WI38 (cell line): ENCODE results near the gene CD93.

Source experiments
- H3K4me3 ChIP-seq: 2 replicates; pipeline ENCODE4 v1.5.1; 2011; ENCODE audit warnings: low read depth, mild to moderate bottlenecking, control low read depth, low read length
- CTCF ChIP-seq: IDR thresholded peaks from 2 replicates; pipeline ENCODE4 v1.5.1; 2012; ENCODE audit warnings: low read depth, mild to moderate bottlenecking, control low read depth, low read length

Gene CD93

GRCh38 chr20:23086931-23087411 is 847 bp upstream of the CD93 start:
- no peak overlapping the region for H3K4me3 ChIP-seq
- TF ChIP-seq CTCF, result no peak

DNA sequence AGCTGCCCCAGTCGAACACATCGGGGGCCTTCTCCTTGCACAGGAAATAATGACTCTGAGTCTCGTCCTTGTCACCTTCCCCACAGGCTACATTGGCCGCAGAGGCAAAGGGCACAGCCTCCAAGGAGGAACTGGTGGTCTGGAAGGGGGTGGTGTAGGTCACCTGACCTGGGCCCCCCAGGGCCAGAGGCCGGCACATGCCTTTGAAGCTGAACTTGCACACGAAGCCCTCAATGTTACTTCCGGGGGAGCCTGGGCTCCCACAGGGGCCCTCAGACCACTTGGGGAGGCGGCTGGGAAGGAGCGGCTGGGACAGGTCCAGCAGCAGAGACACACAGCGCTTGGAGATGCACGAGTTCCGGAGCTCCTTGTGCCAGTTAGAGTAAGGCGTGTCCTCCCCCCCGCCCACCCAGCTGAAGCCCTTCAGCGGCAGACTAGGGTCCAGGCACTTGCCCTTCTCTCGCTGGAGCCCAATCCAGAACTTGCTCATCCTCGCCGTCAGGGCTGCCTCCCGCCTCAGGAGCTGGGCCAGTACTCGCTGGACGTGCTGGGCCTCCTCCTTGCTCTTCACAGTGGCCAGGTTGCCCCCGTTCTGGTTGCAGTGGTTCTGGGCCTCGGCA is 578 bp downstream of the CD93 start:
- TF ChIP-seq CTCF, result no peak
- H3K4me3 ChIP-seq, result no peak overlapping the region

DNA sequence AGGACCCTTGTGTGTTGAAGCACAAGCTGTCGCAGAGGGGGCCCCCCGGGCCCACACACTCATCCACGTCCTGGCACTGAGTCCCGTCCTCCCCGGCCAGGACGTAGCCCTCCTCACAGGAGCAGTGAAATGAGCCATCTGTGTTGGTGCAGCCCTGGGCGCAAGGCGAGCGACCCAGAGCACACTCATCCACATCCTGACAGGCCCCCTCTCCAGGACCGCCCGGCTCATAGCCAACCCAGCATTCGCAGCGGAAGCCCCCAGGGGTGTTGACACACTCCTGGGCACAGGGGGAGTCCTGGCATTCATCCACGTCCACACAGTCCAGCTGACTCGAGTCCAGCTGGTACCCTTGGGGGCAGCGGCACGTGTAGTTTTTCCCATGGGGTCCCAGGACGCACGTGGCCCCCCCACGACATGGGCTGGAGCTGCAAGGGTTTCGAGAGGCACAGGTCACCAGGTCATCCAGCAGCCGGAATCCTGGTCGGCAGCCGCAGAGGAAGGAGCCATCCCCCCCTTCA is 1.2 kb downstream of the CD93 start:
- TF ChIP-seq CTCF, result no peak
- no peak overlapping the region for H3K4me3 ChIP-seq

- H3K4me3 ChIP-seq, result no peak overlapping the region
- no peak for TF ChIP-seq CTCF
Observed at GRCh38 chr20:23084282-23084844, 1.8 kb downstream of the CD93 start.

DNA sequence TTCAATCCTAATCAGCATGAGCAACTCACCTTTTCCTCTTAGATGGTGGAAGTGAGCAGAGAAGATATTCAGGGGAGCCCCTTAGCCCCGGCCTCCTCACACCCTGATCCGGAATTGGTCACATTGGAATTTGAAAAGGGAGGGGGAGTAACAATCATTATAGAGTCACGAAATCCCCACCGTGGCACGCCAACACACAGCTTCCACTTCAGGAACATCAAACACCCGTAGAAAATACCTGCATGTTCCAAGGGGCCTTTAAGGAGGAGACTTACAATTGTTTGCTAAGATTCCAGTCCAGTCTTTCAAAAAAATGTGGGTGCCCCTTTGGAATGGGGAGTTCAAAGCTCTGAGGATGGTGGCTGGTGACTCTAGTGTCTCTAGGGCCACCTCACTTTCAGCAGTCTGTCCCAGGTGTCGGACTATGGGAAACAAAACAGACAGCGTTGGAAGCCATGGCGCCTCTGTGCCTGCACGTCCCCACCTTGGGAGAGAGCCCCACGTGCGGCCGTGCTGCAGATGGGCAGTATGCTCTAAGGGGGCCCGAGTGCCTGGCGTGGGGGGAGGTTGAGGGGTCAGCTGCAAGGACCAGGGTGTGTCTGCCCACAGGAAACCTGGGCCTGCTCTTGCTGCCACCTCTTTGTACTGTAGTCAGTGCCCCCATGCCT is 2.4 kb downstream of the CD93 start:
- no peak overlapping the region for H3K4me3 ChIP-seq
- TF ChIP-seq CTCF, result no peak

DNA sequence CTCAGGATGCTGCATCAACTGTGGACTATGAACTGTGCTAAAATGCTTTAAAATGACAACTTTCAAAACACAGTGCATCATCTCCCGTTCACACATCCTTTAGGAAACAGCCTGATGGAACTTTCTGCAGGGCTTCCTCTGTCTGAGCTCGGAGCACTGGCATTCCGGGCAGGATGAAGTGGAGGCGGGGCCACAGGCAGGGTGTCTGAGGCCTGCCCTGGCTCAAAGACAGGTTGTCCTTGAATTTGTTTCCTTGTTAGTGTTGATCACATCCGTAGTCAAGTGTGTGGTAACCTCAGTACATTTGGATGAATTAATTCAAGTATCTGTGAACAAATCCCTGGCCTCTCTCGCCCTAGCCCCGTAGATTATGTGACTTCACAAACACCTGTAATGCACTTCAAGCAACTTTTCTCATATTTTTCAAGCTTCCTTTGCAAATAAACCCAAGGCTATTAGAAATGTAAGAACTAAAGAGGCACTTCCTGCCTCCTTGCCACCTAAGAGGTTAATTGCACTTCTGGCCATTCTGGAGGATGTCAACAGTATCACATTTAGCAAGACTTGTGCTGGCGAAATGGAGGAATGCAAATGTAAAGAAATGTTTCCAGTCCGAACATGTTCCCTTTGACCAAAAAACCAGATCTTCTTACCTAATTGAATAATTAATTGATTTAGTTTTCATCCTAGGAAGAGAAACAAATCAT is 3.1 kb downstream of the CD93 start:
- no peak overlapping the region for H3K4me3 ChIP-seq
- TF ChIP-seq CTCF, result no peak
